Muscle layer of duodenum (tissue), 2 donors: Measurements from ENCODE around the gene MYH14.
"Not testable (repeated sequence)": the region's sequence is repeated elsewhere in the genome, so short reads cannot be mapped to it uniquely, and the experiment has no call there.

Source experiments
- H3K27ac ChIP-seq: one replicate; pipeline ENCODE4 v1.7.0; 2013; ENCODE audit warnings: mild to moderate bottlenecking, low read length
- H3K27me3 ChIP-seq: one replicate; pipeline ENCODE4 v1.7.0; 2013; ENCODE audit warnings: low read depth, mild to moderate bottlenecking, control low read depth, low read length
- H3K36me3 ChIP-seq, 2 donors: one replicate each; pipeline ENCODE4 v1.7.0; 2013; ENCODE audit warnings: low read length in 2 of 2, control low read depth in 1 of 2, mild to moderate bottlenecking in 1 of 2; ENCODE audit not compliant: insufficient read depth in 2 of 2, control insufficient read depth in 1 of 2
- H3K4me1 ChIP-seq, 2 donors: one replicate each; pipeline ENCODE4 v1.7.0; 2013; ENCODE audit warnings: low read length in 2 of 2, mild to moderate bottlenecking in 2 of 2, control low read depth in 1 of 2, moderate library complexity in 1 of 2; ENCODE audit not compliant: insufficient read depth in 2 of 2, control insufficient read depth in 1 of 2
- H3K4me3 ChIP-seq, 2 donors: one replicate each; pipeline ENCODE4 v1.7.0; 2013; ENCODE audit warnings: low read length in 2 of 2, low read depth in 1 of 2, mild to moderate bottlenecking in 1 of 2
- H3K9me3 ChIP-seq, 2 donors: one replicate each; pipeline ENCODE4 v1.7.0; 2013; ENCODE audit warnings: low read length in 2 of 2, control low read depth in 1 of 2, mild to moderate bottlenecking in 1 of 2; ENCODE audit not compliant: control insufficient read depth in 1 of 2
- donor health status: healthy.

The MYH14 gene

DNA sequence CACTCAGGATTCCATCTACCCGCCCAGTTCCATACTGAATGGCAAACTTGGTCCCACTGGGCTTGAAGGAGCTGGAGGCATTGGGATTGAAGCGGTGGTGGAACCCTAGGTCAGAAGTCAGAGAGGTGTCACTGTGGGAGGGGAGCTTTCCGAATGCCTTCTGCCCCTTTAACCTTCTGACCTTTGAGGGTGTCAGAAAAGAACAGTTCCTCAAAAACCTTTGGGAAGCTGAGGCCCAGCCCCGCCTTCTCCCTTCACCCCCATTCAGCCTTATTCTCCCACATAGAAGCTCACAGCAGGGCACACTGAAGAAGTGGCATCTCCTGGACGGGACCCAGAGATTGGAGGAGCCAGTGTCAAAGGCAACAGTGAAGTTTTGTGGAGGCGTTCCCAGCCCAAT, 133.6 kb downstream of the MYH14 start:
- H3K36me3 ChIP-seq, H3K27ac ChIP-seq, H3K9me3 ChIP-seq, H3K4me3 ChIP-seq: not testable (repeated sequence)
- Histone ChIP-seq H3K4me1 (peaks cover 3 to 19% of the 10 kb centered on the region in 2 donors), H3K27me3 (peaks cover 14% of the 10 kb centered on the region)

- peaks cover 0 to 8% of the 10 kb centered on the region in 2 donors for H3K9me3 ChIP-seq
- H3K4me3 ChIP-seq, result no peak overlapping the region
- H3K27me3 ChIP-seq, result no peaks in the 10 kb centered on the region
- H3K27ac ChIP-seq, result no peak overlapping the region
- H3K36me3 ChIP-seq, result no peaks in the 10 kb centered on the region
- H3K4me1 ChIP-seq, result no peaks in the 10 kb centered on the region
These were observed 136.9 kb downstream of the MYH14 start for GRCh38 chr19:50340331-50340730.

- Histone ChIP-seq H3K27ac (no peak overlapping the region), H3K36me3 (no peaks in the 10 kb centered on the region), H3K9me3 (peaks cover 0 to 8% of the 10 kb centered on the region in 2 donors), H3K4me3 (no peak overlapping the region), H3K4me1 (no peaks in the 10 kb centered on the region), H3K27me3 (no peaks in the 10 kb centered on the region)
These were observed 137.7 kb downstream of the MYH14 start for GRCh38 chr19:50341091-50341564.

DNA sequence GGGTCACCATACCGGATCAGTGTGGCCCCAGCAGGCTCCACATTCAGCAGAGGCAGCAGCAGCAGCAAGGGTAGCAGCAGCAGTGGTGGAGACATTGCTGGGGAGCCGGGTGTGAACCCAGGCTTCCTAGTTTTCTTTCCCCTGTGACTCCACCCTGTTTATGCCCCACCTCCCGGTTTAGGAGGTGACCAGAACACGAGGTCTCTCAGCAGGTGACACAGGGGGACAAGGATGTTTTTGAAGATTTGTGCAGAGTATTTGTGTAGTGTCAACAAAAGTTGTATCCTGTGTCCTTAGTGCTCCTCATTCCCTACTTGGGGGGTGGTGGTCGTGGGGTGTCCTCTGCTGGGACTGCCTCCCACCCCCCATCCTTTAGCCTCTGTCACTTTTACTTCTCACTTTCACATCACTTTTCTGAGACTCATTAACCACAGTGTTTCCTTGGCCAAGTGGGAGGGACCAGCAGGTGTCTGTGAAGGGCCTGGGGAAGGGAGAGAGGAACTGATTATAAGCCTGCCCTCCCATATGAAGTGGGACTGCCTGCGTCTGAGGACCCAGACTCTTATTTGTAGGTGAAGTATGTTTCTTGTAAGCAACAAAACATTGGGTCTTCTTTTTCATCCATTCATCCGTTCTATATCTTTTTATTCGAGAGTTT, 141.4 kb downstream of the MYH14 start:
- peaks cover 0 to 8% of the 10 kb centered on the region in 2 donors for H3K9me3 ChIP-seq
- no peaks in the 10 kb centered on the region for H3K36me3 ChIP-seq
- no peak overlapping the region for H3K4me3 ChIP-seq
- H3K4me1 ChIP-seq, result no peaks in the 10 kb centered on the region
- no peak overlapping the region for H3K27ac ChIP-seq
- H3K27me3 ChIP-seq, result no peaks in the 10 kb centered on the region

- not testable (repeated sequence) for H3K4me3 ChIP-seq
These were observed 143.7 kb downstream of the MYH14 start for GRCh38 chr19:50347089-50347581.

GRCh38 chr19:50349277-50350057, 146.0 kb downstream of the MYH14 start:
- Histone ChIP-seq H3K4me3 (no peak overlapping the region), H3K4me1 (no peaks in the 10 kb centered on the region), H3K27ac (no peak overlapping the region), H3K36me3 (no peaks in the 10 kb centered on the region), H3K9me3 (peaks cover 0 to 8% of the 10 kb centered on the region in 2 donors), H3K27me3 (no peaks in the 10 kb centered on the region)

More at GRCh38 chr19:50347089-50347581, 143.7 kb downstream of the MYH14 start:
- H3K27me3 ChIP-seq, H3K9me3 ChIP-seq, H3K4me1 ChIP-seq, H3K36me3 ChIP-seq, H3K27ac ChIP-seq: not testable (repeated sequence)

DNA sequence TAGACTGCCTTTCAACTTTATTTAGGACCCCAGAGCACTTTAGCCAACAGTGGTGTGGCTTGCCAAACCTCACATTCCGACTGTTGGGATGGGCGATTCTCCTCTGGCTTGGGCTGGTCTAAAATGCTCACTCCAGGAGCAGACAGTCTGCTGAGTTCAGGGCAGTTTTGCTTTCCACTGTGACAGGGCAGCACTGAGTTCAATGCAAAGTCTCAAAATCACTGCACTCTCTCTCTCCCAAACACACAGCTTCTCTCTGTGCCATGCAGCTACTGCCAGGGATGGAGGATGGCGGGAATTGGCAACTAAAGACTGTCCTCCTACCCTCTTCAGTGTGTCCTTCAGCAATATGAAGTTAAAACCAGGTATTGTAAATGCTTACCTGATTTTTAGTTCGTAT, 148.8 kb downstream of the MYH14 start:
- H3K36me3 ChIP-seq, result no peaks in the 10 kb centered on the region
- H3K27me3 ChIP-seq, result no peaks in the 10 kb centered on the region
- H3K4me3 ChIP-seq, result no peak overlapping the region
- H3K9me3 ChIP-seq, result no peaks in the 10 kb centered on the region
- H3K27ac ChIP-seq, result no peak overlapping the region
- H3K4me1 ChIP-seq, result no peaks in the 10 kb centered on the region

DNA sequence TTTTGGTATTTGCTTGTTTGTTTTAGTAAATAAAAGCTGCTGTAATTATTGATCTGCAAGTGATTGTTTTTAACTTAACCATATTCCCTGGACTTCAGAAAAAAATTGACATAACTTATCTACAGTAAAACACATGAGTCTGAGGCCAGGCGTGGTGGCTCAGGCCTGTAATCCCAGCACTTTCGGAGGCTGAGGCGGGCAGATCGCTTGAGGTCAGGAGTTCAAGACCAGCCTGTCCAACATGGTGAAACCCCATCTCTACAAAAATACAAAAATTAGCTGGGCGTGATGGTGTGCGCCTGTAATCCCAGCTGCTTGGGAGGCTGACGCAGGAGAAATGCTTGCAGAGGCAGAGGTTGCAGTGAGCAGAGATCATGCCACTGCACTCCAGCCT, 150.1 kb downstream of the MYH14 start:
- H3K4me3 ChIP-seq, H3K36me3 ChIP-seq, H3K4me1 ChIP-seq, H3K27ac ChIP-seq, H3K9me3 ChIP-seq, H3K27me3 ChIP-seq: not testable (repeated sequence)

DNA sequence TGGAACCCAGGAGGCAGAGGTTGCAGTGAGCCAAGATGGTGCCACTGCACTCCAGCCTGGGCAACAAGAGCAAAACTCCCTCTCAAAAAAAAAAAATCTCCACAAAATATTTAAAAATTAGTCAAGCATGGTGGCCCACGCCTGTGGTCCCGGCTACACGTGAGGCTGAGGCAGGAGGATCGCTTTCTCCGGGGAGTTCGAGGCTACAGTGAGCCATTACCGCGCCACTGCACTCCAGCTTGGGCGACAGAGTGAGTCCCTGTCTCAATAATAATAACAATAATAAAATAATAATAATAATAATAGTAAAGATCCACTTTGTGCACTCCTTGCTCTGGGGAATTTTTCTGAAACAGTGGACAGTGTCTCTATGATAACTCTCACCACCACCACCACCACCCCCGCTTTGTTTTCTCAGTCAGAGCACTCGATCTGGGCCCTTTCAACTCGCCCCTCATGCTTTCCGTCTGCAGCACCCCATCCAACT, 153.3 kb downstream of the MYH14 start:
- Histone ChIP-seq H3K27ac (no peak overlapping the region), H3K4me3 (peak overlapping the region in 1 of 2 donors; percentile 63), H3K9me3 (no peaks in the 10 kb centered on the region), H3K36me3 (no peaks in the 10 kb centered on the region), H3K27me3 (no peaks in the 10 kb centered on the region), H3K4me1 (peaks cover 0 to 2% of the 10 kb centered on the region in 2 donors)

DNA sequence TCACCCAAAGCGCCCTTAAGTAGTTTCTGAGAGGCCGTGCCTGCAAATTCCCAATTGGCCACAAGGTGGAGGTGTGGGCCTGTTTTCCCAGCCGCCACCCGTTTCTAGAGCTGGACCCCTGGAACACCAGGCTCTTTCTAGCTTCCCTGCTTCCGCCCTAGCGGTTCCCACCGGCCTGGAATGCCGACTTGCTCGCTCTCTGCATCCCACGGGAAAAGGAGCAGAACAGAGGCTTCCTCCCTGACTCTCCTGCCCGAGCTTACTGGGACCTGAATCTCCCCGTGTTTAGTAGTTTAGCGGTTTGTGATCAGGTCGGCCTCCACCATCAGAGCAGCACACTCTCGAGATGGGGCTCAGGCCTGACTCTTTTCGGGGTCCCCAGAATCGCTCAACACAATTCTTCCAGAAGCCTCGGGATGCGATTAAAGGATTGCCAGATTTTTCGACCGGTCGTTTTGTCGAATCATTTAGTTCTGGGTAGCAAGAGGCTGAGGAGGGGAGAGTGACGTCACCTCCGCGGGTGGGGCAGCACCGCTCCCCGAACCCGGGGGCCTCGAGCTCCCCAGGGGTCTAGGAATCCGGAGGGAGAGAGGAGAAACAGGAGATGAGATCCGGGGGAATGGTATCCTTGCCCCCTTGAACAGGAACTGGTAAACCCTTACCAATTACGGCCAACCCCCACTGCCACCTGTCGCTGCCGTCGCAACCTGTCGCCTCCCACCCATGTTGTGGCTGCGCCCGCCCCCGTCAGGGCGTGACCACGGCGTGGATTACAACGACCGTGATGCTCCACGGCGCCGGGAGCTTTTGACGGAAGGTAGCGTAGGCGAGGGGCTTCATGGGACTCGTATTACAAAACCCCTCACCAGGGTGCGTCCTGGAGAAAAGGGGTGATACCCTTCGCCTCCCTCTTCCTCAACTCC, 154.0 kb downstream of the MYH14 start:
- no peaks in the 10 kb centered on the region for H3K9me3 ChIP-seq
- H3K27ac ChIP-seq, result peak overlapping the region; percentile 87
- H3K36me3 ChIP-seq, result no peaks in the 10 kb centered on the region
- H3K4me3 ChIP-seq, result peak overlapping the region; percentile 63 to 76
- H3K4me1 ChIP-seq, result peaks cover 0 to 2% of the 10 kb centered on the region in 2 donors
- H3K27me3 ChIP-seq, result no peaks in the 10 kb centered on the region
